Measurements from ENCODE around the gene KCNN2.

GRCh38 chr5:114339108-114339507 lies 22.8 kb upstream of the KCNN2 start:
- TF ChIP-seq CTCF (conservative IDR thresholded peaks at IDR 0.05 in 1 of 2, IDR thresholded peaks at IDR 0.05 in 1 of 2; ENCODE audit: low read depth in 1 of 2, low read length in 2 of 2) = no peak
- TF ChIP-seq EZH2 (IDR thresholded peaks at IDR 0.05; ENCODE audit: low read length, missing control alignments) = no peak

Measured in fibroblast of lung (primary cell).